DMS114 treated with DMSO at 0.1 percent for 48 hours (cell line): Measurements from ENCODE around the gene COPRS.
A peak's percentile ranks its signal among the peaks of the same experiment; 100 is the strongest.
"Not testable (repeated sequence)": the region's sequence is repeated elsewhere in the genome, so short reads cannot be mapped to it uniquely, and the experiment has no call there.

Experiments
- DNase-seq: peaks from one replicate; lab custom pipeline; 2025; ENCODE audit not compliant: unreplicated experiment; lab: John Stamatoyannopoulos, UW

Gene COPRS

GRCh38 chr17:31845291-31845690 is 13.8 kb downstream of the COPRS start:
- DNase-seq: no peak

DNA sequence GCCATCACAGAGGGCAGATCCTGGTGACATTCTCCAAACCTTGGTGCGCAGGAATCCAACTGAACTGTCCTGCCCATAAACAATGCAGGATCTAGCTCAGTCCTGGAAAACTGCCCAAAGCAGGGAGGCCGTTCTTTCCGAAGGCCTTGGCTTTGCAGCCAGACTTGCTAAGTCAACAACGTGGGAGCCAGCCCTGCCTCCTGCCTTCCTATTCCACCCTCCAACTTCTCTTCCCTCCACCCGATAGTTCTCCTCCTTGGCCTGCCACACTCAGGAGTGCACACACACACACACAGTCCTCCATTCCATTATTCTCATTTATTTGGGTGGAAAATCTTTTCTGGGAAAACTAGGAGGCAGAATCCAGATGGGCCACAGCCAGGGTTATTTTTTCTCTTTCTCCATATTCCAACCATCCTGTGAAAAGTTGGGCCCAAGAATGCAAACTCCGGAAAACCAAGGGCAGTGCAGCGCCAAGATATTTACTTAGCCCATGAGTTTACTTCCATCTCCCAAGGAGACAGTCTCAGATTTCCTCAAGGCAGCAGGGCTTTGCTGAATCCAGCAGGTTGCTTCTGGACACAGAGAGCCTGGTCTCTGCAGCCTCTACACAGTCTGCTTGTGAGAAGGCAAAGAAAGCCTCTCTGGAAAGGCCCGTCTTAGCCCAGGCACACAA is 15.8 kb downstream of the COPRS start:
- no peak for DNase-seq

- DNase-seq: peak; percentile 49
Measured at GRCh38 chr17:31842195-31843069, 16.6 kb downstream of the COPRS start.

GRCh38 chr17:31841850-31842194 is 17.2 kb downstream of the COPRS start:
- no peak for DNase-seq

DNA sequence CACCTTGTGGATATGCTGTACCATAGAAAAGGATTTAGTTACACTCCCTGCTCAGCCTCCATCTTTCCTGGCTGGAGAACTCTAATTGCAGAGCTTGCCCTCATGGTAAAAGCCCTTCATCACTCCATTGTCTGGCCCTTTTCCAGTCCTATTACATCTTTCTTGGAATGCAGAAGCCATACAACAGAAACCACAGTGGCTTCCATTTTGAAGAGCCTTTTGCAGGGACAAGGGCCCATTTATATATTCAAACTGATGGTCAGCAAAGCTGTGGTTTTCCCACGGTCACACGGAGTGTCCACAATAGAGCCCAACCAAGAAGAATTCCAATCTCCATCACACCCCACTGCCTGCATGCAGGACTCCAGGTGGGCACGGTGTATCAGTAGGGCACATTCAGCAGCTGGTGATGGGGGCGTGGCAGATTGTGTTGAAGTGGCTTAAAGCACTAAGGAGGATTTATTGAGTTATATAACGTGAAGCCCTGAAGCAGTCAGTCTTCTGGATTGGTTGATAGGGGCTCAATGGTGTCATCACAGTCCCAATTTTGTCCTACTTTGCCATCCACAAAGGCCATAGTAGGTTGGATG is 20.3 kb downstream of the COPRS start:
- no peak for DNase-seq

- no peak for DNase-seq
Measured at GRCh38 chr17:31835984-31836383, 23.1 kb downstream of the COPRS start.

- no peak for DNase-seq
Measured at GRCh38 chr17:31834448-31834847, 24.6 kb downstream of the COPRS start.

- no peak for DNase-seq
Measured at GRCh38 chr17:31832746-31833145, 26.3 kb downstream of the COPRS start.

DNA sequence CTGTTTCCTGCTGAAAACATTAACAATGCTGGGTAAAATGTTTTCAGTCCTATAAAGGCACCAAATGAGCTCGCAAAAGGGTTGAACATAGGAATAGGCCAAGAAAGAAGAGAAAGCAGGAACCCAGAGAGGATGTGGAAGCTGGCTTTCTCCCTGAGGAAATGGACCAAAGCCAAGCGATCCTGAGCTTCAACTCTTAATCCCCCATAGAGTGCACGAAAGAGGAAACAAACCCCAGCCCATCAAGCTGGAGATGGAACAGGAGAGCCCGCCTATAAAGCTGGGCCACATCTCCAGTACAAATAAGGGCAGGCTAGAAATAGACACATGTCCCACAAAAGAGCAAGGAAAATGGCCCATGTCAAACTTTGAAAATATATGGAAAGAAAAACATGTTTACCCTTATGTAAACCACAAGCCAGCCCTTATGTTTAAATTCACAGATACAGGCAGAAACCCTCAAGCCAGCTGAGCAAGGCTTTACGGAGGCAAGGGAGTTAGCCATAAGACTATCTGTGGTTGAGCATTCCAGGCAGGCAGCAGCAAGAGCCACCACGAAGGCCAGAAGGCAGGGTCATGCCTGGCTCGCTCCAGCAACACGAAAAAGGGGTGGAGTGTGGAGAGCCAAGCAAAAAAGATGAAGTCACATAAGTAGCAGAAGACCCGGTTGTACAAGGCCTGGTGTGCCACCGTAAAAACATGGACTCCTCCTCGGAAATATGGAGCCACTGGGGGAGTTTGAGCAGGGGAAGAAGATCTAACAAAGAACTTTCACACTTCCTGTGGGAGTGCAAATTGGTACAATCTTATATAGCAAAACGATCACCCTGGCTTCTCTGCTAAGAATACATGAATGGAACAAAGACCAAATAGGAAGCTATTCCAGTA is 27.8 kb downstream of the COPRS start:
- no peak for DNase-seq

DNA sequence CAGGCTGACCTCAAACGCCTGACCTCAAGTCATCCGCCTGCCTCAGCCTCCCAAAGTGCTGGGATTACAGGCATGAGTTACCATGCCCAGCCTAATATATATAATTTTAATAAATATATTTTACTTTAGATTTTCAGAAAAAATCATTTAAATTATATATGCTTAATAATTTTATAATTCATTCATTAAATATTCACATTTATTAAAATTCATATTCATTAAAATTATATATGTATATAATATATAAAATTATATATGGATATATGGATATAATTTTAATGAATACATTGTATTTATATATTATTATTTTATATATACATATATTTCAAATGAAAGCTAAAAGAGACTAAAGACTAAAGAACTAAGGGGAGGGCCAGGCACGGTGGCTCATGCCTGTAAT is 29.4 kb downstream of the COPRS start:
- no peak for DNase-seq

DNA sequence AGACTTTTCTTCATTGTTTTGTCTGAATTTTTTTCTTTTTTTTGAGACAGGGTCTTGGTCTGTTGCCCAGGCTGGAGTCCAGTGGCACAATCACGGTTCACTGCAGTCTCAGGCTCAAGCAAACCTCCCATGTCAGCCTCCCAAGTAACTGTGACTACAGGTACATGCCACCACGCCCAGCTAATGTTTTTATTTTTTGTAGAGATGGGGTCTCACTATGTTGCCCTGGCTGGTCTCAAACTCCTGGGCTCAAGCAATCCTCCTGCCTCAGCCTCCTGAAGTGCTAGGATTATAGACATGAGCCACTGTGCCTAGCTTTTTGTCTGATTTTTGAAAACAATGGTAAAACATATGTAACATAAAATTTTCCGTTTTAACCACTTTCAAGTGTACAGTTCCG is 30.1 kb downstream of the COPRS start:
- DNase-seq: not testable (repeated sequence)

- DNase-seq: no peak
Measured at GRCh38 chr17:31825961-31826691, 32.9 kb downstream of the COPRS start.

- DNase-seq: no peak
Measured at GRCh38 chr17:31824766-31825360, 34.2 kb downstream of the COPRS start.

DNA sequence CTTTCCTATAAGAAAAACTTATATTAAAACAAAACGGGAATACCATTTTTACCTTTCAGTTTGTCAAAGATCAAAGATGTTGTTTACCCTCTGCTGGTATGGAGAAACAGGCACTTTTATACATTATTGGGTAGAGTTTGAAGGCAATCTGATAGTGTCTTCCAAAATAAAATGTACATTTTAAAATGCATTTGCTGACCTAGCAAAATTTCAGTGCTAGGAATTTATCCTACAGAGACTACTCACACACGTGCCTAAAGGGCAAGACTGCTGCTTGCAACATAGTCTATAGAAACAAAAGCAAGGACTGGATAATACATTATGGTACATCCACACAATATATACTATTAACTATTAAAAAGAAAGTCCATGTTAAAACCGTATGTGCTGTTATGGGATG is 36.0 kb downstream of the COPRS start:
- DNase-seq: no peak

GRCh38 chr17:31820691-31821435 is 38.2 kb downstream of the COPRS start:
- no peak for DNase-seq

GRCh38 chr17:31819578-31819977 is 39.5 kb downstream of the COPRS start:
- no peak for DNase-seq

DNA sequence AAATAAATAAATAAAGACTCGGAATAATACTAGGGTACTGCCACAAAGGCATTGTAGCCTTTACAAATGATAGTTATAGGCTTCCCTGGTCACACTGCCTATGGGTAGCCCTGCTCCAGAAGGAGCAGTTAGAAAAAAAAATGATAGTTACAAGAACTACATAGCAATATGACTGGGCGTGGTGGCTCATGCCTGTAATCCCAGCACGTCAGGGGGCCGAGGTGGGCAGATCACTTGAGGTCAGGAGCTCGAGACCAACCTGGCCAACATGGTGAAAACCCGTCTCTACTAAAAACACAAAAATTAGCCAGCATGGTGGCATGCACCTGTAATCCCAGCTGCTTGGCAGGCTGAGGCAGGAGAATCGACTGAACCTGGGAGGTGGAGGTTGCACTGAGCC is 40.2 kb downstream of the COPRS start:
- DNase-seq: not testable (repeated sequence)

DNA sequence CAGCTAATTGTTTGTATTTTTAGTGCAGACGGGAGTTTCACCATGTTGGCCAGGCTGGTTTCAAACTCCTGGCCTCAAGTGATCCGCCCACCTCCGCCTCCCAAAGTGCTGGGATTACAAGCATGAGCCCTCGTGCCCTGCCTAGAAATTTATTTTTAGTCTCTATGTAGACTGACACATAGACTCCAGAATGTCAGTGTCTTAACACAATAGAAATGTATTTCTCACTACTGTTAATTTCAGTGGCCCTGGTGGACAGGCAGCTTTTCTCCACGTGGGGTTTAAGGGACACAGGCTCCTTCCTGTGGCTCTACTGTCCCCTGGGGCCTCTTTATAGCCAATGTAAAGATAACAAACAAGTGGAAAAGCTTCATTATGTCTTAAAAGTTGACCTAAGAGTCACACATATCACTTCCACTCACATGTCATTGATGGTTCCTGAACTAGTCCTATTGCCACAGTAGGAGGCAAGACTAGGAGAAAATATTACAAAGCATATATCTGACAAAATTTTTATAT is 43.8 kb downstream of the COPRS start:
- no peak for DNase-seq

GRCh38 chr17:31811101-31811500 is 47.9 kb downstream of the COPRS start:
- no peak for DNase-seq
